ENCODE results near the gene APBA2.
"Not testable (repeated sequence)": the region's sequence is repeated elsewhere in the genome, so short reads cannot be mapped to it uniquely, and the experiment has no call there.

Gene APBA2

DNA sequence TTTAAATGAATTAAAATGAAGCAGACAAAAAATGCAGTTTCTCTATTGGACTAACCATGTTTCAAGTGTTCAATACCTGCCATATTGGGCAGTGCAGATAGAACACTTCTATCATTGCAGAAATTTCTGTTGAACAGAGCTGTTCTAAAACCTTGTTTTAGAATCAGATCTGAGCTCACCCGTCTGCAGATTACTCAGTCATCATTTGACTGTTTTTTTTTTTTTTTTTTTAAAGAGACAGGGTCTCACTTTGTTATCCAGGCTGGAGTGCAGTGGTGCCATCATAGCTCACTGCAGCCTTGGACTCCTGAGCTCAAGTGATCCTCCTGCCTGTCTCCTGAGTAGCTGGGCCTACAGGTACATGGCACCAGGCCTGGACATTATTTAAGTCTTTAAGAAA lies 128.7 kb downstream of the APBA2 start:
- no peak for DNase-seq

DNA sequence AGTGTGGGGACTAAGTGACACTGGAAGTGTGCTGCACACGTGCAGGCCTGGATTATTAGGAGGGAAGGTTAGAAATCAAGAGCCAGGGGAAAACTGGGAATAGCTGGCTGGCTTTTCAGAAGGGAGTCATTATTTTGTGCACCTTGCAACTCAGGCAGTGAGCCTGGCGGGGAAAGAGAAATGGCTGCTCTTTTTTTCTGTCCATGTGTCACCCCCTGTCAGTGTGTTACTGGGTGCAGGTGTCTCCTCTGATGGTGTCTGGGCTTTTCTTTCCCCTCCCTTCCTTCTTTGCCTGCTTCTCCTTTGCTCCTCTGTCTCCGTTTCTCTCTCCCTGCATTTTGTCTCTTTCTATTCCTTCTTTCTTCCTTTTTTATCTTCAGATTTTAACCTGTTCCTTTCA lies 130.7 kb downstream of the APBA2 start:
- DNase-seq: no peak

DNA sequence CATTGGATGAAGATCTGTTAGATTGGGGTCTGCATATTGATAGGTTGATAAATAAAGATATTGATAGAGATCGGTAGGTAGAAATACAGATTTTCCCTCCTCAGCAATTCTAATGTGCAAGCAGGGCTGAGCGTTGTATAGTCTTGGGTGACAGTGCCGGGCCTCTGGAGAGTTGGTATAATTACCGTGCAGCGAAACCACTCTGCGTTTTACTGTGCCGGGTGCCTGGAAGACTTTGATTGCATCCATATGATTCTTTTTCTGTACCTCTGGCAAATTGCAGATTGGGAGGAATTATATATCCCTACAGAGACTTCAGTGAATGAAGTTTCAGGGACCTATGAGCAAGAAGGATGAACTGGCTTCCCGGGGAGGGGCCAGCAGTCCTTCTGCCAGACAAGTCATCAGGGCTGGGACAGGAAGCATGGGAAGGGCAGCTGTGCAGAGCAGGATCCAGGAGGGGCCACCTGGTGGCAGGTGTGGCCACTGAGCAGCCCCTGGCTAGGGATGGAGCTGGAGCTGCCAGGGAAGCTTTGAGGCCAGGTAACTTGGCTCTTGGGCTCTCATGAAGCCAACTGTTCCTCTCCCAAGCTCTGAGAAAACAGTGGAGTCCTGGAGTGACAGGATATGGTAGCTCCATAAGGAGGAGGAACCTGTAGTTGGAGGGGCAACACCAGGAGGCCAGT lies 132.5 kb downstream of the APBA2 start:
- no peak for DNase-seq

DNA sequence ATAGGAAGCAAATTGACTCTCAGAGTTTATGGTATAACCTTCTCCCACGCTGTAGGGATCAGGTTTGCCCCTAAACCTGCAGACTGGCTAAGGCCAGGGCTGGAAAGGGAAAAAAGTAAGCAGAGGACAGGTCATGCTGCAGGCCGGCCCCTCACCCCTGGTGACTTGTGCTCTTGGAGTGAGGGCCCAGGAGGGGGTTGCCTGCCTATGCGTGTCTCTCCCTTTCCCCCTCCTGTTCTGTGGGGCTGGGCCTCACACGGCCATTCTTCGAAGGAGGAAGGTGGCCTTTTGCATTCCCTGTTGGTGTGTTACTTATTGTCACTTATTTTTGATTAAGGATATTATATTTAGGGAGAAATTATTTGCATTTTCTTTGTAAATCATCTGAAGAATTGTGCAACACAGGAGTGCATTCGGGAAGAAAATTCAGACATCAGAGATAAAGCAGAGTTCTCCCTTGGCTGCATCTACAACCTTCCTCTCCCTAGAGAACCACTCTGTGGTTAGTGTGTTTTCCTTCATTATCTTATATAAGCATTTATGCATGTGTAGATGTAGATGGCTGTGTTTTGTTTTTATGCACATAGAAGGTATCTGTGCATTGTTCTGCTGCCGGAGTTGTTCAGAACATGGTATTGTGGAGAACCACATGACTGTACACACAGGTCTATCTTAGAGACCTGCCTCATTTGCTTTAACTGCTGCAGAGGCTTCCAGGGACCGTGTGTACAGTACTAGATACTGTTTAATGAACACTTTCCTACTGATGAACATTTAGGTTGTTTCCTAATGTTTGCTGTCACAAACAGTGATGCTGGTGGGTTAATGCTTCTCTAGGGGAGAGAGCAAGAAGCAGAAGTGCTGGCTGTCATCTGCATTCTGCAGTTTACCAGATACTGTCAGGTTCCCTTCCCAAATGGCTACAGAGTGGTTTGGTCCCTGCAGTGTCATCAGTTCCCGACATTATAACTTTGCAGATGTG lies 133.5 kb downstream of the APBA2 start:
- DNase-seq: no peak

DNA sequence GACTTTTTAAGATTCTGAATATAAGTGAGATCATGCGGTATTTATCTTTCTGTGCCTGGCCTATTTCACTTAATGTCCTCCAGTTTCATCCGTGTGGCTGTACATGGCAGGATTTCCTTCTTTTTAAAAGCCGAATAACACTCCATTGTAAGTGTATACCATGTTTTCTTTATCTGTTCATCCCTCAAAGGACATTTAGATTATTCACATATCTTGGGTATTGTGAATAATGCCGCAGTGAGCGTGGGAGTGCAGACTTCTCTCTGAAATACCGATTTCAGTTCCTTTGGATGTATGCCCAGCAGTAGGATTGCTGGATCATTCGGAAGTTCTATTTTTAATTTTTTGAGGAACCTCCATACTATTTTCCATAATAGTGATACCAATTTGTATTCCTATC lies 136.1 kb downstream of the APBA2 start:
- no peak for DNase-seq

DNA sequence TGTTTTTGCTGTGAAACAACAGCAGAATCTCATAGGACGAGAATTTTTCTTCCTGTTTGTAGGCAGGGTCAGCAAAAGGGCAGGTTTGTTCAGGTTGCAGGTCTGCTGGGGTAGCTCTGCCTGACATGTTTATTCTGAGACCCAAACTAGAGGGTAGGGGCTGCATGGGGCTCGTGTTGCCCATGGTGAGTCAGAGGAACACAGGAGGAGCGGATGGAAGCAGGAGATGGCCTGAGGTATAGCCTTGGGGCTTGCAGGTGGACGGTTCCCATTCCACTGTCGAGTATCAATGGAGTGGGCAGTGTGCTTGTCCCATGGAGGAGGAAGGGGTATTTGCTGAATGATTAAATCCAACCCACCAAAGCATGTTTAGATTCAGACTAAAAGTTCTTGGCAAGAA lies 138.9 kb downstream of the APBA2 start:
- no peak for DNase-seq

DNA sequence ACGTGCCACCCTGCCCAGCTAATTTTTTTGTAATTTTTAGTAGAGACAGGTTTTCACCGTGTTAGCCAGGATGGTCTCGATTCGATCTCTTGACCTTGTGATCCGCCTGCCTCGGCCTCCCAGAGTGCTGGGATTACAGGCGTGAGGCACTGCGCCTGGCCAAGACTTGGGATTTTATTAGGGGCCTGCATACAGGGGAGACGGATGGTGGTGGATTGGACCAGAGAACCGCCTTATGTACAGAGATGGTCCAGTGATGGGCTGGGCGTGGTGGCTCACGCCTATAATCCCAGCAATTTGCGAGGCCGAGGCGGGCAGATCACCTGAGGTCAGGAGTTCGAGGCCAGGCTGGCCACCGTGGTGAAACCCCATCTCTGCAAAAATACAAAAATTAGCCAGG lies 139.6 kb downstream of the APBA2 start:
- DNase-seq: not testable (repeated sequence)

DNA sequence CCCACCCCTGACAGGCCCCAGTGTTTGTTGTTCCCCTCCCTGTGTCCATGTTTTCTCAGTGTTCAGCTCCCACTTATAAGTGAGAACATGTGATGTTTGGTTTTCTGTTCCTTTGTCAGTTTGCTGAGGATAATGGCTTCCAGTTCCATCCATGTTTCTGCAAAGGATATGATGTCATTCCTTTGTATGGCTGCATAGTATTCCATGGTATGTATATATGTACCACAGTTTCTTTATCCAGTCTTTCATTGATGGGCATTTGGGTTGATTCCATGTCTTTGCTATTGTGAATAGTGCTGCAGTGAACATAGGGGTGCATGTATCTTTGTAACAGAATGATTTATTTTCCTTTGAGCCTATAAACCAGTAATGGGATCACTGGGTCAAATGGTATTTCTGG lies 142.4 kb downstream of the APBA2 start:
- DNase-seq: not testable (repeated sequence)

DNA sequence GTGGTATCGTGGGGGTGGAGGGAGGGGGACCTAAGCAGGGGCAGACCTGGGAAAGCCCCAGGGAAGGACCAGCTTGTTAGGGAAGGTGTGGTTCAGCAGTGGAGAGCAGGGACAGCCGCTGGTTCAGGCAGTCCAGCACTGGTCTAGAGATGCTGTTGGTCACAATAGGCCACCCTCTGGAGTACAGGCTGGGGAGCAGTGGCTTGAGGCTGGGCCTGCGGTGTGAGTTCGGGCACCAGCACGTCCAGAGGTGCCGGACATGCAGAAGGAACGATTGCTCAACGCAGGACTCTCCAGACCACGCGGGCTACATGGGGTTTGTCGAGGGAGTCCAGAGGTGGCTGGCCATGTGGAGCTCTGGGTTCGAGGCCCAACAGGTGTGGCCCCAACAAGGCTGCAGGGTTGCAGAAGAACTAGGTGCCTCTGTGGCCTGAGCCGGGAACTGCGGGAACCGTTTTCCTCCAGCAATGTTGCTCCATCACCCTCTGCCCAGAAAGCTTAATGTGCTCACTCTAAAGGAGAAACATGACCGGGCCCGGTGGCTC lies 143.9 kb downstream of the APBA2 start:
- DNase-seq: no peak

DNA sequence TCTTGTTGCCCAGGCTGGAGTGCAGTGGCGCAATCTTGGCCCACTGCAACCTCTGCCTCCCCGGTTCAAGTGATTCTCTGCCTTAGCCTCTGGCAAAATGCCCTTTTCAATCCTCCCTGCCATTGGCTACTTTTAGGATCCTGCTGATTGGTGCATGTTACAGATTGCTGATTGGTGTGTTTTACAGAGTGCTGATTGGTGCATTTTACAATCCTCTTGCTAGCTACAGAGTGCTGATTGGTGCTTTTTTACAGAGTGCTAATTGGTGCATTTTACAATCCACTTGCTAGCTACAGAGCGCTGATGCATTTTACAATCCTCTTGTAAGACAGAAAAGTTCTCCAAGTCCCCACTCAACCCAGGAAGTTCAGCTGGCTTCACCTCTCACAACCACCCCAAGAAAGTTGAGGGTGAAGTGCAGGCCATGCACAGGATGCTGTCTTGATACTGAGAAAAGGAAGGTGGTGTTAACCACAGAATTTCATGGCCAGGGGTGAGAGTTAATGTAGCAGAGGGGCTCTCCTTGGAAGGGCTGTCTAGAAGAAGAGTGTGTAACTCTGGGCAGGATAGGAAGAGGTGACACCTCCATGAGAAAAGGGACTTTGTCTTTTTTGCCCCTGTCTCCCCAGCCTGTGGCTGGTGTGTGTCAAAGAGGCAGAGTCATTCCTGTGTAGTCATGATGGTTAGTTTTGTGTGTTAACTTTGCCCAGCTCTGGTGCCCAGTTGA lies 145.9 kb downstream of the APBA2 start:
- no peak for DNase-seq

DNA sequence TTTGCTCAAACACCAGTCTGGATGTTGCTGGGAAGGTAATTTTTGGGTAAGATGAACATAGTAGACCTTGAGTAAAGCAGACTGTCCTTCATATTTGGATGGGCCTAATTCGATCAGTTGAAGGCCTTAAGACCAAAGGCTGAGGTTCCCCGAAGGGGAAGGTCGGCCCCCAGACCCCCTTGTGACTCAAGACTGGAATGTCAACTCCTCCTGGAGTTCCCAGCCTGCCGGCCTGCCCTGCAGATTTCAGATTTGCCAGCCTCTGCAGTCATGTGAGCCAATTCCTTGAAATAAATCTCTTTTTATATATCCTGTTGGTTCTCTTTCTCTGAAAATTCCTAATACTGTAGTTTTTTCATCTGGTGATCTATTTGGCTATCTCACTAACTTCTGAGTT lies 146.5 kb downstream of the APBA2 start:
- DNase-seq: no peak

DNA sequence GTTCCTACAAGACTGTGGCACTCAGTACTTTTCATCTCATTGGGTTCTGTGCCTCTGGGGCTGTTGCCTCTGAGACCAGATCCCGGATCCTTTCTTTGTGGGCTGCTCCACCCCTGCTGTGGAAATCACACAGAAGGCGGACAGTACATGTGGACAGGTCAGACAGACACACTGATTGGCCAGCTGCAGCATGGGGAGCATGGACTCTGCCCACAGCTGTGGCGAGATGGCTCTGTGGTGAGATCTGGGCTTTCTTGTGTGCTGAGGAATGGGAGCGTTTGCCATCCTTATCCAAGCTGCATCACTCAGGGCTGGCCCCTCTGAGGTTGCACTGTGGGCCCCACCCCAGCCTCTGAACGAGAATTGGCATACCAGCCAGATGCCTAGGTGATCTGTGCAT lies 147.0 kb downstream of the APBA2 start:
- DNase-seq: no peak

DNA sequence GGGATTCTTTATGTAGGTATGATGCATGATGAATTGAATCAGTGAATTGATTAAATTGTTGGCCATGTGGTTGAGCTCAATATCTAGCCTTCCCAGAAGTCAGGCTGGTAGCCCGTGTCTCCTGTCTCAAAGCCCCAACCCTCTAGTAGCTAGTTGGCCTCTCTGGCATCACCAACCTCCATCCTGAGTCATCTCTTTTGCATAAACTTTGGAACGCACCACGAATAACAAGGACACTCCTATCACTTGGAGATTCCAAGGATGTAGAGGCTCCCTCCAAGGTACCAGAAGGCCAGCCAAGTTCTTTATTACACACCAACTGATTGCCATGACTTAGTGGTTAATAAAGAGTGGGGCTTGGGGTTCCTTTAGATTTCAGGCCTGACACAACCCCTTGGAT lies 148.4 kb downstream of the APBA2 start:
- DNase-seq: no peak

DNA sequence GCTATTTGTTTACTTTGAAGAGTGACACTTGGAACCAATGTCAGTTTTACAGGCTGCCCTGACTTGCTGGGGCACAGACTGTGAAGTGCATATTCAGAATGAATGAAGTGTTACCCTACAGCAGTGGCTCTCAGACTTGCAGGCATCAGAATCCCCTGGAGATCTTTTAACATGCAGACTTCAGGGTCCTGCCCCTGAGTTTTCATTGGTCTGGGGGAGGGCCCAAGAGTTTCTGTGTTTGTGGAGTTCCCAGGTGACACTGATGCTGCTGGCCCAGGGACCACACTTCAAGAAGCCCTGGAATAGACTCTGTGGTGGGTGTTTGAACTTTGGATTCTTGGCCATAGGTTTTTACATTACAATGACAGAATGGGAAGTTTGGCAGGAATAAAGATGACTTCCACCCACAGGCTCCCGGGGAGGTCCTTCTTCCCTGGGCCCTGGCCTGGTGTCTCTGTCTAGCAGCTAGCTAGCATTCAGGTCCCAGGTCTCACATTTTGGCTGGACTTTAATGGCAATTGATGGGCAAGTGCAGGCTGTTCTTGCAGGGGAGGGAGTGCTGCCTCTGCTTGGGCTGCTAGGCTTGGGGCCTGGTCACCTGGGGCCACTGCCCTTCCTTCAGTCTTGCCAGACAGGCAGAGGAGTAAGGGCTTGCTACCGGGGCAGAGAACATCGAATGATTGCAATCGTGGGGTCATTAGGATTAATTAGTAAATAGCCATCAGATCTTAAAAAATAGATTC lies 149.0 kb downstream of the APBA2 start:
- DNase-seq: no peak

DNA sequence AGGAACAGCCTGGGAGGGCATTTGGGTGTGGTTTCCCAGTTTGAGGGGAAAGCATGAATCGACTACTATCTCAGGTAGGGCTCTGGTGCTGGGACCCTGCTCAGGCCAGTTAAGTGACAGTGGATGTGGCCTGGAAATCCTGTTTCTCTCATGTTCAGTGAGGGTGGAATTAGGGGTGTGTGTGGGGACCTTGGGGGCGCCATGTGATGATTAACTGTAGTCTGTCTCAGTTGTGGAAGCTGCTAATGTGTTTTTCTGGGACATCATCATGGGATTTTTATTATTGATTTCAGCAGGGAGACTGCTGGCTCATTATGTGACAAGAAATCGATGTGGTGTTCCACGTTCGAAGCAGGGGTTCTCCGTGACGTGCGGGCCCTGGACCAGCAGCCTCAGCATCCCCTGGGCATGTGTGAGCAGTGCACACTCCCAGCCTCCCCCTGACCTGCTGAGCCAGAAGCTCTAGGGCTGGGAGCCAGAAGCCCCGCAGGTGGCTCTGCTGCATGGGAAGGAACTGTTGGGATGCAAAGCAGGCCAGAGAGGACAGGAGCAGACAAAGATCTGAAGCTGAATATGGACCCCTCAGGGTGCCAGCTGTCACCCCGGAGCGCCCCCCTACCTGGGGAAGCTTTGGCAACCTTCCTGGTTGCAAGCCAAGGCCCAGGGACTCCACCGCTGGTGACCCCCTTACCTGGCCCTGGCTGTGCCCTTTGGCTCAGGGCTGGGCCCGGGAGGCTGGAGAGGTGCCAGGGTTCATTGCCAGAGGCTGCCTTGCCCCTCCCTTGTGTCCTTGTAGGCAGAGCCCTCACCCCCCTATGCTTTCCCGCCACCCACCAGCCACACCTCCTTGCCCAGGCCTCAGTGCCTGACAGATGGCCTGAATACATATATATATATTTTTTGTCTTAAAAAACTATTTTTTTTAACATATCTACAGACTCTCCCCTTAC lies 149.8 kb downstream of the APBA2 start:
- DNase-seq: no peak

DNA sequence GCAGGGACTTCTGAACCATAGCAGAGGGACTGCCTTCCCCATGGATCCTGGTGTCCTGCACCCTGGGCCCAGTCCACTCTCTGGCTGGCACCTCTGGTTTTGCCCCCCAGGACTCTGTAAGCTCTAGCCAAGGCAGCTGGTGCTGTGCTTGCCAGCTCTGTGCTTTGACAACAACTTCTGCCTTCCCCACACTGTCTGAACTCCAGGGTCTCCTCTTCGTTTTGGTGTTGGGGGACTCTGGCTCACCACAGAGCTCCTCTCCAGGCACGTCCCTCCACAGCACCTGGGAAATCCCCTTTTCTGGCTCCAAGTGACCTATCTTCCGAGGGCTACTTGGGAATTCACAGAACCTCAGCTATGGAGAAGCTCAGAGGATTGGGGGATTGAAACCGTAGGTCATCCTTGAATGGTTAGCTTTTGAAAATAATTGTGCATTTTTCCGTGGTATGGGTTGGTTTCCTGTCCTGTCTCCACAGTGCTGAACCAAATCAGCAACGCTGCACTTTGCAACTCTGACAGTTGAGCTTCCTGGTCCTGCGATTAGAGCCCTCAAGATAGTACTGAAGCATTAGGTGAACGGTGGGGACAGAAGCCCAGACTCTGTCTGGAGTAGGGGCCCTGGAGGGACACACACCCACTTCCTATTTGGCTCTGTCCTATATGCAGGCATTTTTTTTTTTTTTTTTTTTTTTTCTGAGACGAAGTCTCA lies 152.4 kb downstream of the APBA2 start:
- no peak for DNase-seq

DNA sequence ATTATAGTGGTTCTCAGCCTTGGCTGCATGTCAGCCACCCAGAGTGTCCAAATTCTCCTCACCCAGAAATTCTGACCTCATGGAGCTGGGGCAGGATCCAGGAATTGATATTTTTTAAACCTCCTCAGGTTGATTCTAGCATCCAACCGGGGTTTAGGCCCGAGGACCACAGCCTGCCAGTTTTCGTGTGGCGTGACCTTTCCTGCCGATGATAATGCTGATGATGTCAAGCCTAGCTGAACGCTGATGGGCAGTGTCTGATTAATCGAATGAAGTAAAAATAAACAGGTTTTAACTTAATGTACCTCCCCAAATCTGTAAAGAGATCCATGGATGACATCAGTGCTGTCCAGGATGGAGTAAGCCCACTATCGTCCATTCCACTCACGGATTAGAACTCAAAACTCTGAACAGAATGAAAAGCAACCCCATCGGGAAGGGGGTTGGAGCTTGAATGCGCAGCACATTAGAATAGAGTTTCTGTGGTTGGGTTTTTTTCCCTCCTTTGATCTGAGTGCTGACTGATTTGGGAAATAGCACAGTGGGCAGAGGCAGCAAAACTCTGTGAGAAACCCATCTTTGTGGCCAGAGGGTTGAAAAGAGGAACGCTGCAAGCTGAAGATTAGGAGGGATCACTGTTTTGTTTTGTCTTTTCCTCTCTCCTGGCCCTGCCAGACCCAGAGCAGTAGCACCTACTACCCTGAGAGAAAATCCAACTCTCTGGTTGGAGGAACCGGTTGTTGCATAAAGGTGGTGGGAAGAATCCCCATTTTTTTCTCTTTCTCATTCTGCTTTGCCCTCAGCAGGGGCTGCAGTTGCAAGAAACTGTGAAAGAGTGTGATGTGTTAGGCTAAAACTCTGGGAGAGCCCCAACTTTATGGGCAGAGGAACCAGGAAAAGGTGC lies 153.9 kb downstream of the APBA2 start:
- no peak for DNase-seq

DNA sequence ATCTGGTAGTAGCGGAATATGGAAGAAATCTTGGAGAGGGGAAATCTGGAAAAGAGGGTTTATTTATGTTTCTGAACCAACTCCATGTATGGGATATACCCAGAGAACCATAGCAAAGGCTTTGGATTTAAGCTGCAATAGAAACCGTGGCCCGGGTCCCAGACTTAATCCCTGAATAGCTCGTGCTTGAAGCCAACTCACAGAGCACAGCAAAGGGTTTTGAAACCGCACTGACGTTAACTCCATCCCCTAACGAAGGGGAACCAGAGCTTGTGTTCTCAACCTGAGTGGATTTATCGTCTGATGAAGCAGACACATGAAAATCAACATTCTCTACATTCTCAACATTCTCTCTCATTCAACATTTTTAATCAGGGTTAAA lies 154.6 kb downstream of the APBA2 start:
- no peak for DNase-seq

DNA sequence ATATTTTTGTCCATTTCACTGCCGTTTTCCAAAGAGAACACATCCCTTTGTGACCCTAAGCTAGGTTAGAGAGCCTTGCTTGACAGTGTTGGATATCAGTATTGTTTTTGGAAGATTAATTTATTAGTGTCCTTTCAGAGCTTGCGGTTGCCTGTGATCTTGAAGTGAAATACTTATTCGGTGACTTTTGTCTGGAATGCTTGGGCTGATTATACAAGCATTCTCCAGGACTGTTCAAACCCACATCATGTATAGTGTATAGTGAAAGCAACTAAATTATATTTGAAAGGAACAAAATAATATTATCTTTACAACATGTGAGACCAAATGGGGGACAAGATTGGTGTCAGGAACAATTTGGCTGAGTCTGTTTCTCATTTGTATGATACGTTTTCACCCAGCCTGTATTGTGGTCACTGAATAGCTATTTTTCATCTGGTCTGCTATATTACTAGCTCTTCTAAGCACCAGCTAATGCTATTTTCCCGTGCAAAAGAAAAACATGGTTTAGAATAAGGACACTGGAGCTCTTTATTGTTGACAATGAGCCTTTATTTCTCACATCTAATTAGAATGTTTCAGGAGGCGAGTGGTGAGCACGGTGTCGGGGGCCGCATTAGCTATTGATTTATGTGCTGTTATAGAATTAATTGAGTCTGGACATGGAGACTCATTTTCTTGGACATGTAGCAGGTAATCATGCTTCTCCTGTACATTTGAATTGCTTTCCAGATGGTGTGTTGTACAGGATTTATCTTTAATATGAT lies 158.1 kb downstream of the APBA2 start:
- DNase-seq: no peak

All from effector CD8-positive, alpha-beta T cell (primary cell).